LNCAP (cell line): ENCODE measurements around the gene JMJD8.

Source experiments
- CTCF ChIP-seq: fragments of 450-650 bp; IDR thresholded peaks from 2 replicates; pipeline ENCODE4 v1.5.1; 2017; ENCODE audit warnings: mild to moderate bottlenecking

The JMJD8 gene

DNA sequence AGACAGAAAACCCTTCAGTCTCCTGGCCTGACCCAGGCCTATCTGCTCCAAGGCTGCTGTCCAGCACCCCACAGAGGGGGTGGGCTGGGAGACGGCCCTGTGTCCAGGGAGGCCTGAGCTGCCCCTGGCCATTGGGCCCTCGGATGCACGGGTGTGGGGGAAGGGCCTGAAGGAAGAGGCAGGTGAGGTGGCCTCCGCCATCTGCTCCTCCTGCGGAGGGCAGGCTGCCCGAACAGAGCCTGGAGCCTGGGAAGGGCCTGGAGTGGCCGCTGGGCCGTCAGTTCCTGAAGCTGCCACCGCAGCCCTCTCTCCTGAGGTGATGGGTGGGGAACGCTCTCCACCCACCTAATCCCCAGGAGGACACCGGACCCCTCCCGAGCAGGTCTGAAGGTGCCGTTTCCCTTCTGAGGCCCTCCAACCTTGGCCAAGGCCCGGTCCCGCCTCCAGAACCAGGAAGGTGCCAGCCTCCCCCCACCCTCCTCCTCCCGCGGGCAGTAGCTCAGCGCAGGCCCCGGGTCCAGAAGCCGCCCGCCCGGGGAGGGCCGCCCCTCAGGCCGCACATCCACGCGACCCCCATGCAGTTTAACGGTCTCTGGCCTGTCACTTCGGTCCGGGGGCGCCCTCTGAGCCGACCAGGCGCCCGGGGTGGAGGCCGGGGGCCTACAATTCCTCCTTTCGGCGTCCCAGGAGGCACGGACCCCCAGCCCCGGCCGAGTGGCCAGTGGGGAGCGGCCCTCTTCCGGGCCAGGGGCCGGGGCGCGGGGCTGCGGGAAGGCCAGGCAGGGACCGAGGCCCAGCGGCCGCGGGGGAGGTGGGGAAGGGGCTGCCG lies 20.6 kb upstream of the JMJD8 start:
- no peak for TF ChIP-seq CTCF

DNA sequence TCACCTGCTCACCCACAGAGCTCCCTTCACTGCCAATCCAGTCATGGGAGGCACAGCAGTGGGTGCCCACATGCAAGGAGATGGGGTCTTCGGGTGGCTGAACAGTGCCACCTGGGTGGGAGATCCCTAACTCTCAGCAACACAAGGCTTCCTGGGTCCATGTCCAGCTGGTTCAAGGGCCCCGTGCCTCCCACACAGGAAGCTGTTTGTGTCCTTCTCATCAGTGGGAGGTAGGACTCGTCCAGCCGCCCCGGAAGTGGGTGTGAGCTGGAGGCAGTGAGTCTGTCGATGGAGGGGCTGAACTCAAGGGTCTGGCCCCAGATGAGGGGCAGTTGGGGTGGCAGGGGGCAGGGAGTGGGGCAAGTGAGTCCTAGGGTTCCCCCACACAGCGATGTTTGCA lies 19.9 kb upstream of the JMJD8 start:
- TF ChIP-seq CTCF: no peak

DNA sequence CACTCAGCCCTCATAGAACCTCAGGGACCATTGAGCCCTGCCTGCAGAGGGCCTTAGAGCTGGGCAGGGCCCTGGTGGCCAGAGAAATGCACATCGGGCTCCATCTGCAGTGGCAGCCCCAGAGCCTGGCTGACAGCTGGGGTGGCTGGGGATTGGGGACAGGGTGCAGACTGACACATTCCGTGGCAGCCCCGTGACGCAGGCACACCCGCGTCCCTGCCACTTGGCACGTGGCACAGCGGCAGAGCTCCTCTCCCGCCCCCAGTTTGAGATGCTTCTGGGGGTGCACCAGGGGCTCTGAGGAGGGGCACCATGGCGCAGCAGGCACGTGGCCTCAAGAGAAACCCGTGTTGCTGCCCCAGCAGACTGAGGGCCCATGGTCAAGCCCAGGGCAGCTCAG lies 19.3 kb upstream of the JMJD8 start:
- no peak for TF ChIP-seq CTCF

DNA sequence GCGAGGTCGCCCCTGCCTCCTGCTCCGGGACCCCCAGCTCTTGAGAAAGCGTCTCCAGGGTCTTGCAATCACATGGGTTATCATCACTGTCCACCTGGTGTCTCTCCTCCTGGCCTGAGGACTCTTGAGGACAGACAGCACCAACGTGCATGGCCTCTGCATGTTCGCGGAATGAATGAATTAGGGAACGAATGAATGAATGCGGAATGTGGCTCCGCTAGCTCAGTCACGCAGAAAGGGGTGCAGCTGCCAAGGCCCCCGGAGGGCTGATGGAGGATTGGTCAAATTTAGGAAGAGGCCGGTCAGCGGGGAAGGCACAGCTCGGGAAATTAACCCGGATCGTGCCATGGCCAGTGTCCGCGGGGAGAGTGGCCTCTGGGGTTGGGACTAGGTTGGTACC lies 18.2 kb upstream of the JMJD8 start:
- no peak for TF ChIP-seq CTCF

DNA sequence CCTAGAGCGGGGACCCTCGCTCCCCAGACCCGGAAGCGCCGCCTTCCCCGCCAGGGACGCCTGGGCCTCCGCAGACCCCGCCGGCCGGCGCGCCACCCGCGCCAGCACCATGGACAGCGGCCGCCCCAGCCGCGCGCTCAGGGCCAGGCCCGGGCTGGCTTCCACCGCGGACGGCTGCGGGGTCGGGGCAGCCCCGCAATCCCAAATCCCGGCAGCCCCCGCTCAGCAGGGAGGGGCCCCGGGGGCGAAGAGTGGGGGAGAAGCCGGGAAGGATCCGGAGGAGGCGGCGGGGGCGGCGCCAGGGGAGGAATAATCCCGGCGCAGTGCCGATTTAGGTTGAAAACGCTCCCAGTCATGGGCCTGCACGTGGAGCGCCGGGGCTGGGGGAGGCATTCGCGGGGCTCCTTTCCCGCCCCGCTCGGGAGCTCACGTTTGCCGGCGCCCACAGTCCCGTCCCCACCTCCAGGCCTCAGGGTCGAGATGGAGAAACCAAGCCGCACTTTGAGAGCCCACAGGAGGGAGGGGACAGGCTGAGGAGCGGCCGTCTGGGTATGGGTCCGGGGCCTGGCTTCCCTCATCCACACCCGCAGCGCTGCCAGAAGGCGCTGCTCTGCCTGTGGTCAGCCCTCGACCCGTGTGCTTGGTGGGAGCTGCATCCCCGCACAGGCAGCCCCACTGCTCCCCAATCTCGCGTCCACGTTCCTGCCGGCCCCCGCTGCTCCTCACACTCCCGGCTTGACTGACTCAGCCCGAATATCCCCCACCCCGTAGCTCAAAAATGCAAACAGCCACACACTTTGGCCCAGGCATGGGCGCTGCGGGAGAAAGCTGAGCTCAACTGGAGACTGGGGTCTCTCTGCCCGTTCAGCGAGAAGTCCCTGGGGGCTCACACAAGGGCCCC lies 16.8 kb upstream of the JMJD8 start:
- TF ChIP-seq CTCF: no peak

DNA sequence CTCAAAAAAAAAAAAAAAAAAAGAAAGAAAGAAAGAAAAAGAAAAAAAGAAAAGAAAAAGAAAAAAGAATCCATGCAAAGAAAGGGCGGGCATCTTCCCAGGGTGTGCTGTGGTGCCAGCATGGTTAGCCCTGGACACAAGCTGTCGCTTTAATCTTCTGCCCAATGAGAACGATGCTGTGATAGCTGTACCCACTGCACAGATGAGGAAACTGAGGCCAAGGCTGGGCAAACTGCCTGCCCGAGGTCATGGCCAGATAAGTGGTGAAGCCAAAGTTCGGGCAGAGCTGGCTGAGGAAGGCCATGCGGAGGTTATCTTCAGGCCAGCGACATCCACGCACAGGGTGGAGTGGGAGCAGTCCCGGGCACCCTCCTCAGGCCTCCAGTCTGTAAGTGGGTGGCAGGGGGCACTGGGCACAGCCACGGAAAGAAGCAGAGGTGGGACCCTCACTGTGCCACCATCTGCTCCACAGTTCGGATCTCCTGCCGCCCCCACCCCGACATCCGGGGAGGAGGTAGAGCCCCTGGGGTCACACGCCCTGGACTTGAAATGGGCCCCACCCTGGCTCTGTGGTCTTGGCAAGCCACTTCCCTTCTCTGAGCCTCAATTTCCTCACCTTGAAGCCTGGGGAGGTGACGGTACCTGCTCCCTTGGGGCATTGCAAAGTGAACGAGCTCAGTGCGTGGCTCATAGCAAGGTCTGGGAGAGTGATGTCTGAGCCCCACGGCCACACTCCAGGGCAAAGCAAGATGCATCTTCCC lies 15.0 kb upstream of the JMJD8 start:
- TF ChIP-seq CTCF: no peak

- no peak for TF ChIP-seq CTCF
Measured at GRCh38 chr16:695355-696089, 11.4 kb upstream of the JMJD8 start.
